GM06990 (cell line): ENCODE data around the gene GAA.

Experiments
- DNase-seq: peaks from one replicate; pipeline ENCODE4 v3.0.0-alpha.2; 2011; ENCODE audit not compliant: insufficient read length; ENCODE audit errors: extremely low read depth
- H3K27me3 ChIP-seq: replicated peaks from 2 replicates; pipeline ENCODE4 v1.6.0; 2011; ENCODE audit warnings: low read length; ENCODE audit not compliant: control insufficient read depth, insufficient read depth
- H3K36me3 ChIP-seq: 2 replicates; pipeline ENCODE4 v1.5.1; 2011; ENCODE audit warnings: low read length; ENCODE audit not compliant: control insufficient read depth, insufficient read depth
- H3K4me3 ChIP-seq: replicated peaks from 2 replicates; pipeline ENCODE4 v1.5.1; 2011; ENCODE audit warnings: low read depth, mild to moderate bottlenecking, control low read depth, low read length
- CTCF ChIP-seq: IDR thresholded peaks from 2 replicates; pipeline ENCODE4 v1.5.1; 2011; ENCODE audit warnings: low read length, control low read depth, mild to moderate bottlenecking, inconsistent platforms; ENCODE audit not compliant: insufficient read depth, poor library complexity, severe bottlenecking

The GAA gene

GRCh38 chr17:80080081-80080480 lies 21.3 kb upstream of the GAA start:
- Histone ChIP-seq H3K4me3 (no peak overlapping the region), H3K36me3 (no peaks in the 10 kb centered on the region), H3K27me3 (no peaks in the 10 kb centered on the region; the same call in 1 of the 2 replicates)
- TF ChIP-seq CTCF: no peak
- DNase-seq: no peak

- TF ChIP-seq CTCF: no peak
- Histone ChIP-seq H3K36me3 (no peaks in the 10 kb centered on the region), H3K4me3 (no peak overlapping the region), H3K27me3 (no peaks in the 10 kb centered on the region; the same call in 1 of the 2 replicates)
- DNase-seq: no peak
These were observed 19.8 kb upstream of the GAA start for GRCh38 chr17:80081596-80081995.

- Histone ChIP-seq H3K4me3 (no peak overlapping the region), H3K27me3 (no peaks in the 10 kb centered on the region; the same call in 1 of the 2 replicates), H3K36me3 (no peaks in the 10 kb centered on the region)
- peak; percentile 76 for TF ChIP-seq CTCF
- DNase-seq: no peak
These were observed 18.8 kb upstream of the GAA start for GRCh38 chr17:80082403-80083135.

- no peak for TF ChIP-seq CTCF
- no peak for DNase-seq
- Histone ChIP-seq H3K36me3 (no peaks in the 10 kb centered on the region), H3K4me3 (no peak overlapping the region), H3K27me3 (no peaks in the 10 kb centered on the region; the same call in 1 of the 2 replicates)
These were observed 18.2 kb upstream of the GAA start for GRCh38 chr17:80083136-80083661.

- no peak for DNase-seq
- no peak overlapping the region for H3K4me3 ChIP-seq
- no peaks in the 10 kb centered on the region; the same call in 1 of the 2 replicates for H3K27me3 ChIP-seq
- H3K36me3 ChIP-seq: no peaks in the 10 kb centered on the region
- TF ChIP-seq CTCF: no peak
These were observed 16.6 kb upstream of the GAA start for GRCh38 chr17:80084773-80085172.

GRCh38 chr17:80086081-80086480 lies 15.3 kb upstream of the GAA start:
- H3K36me3 ChIP-seq: no peaks in the 10 kb centered on the region
- DNase-seq: no peak
- no peaks in the 10 kb centered on the region; the same call in 1 of the 2 replicates for H3K27me3 ChIP-seq
- TF ChIP-seq CTCF: no peak
- no peak overlapping the region for H3K4me3 ChIP-seq
